Left lobe of liver (tissue), 2 donors: Measurements from ENCODE around the gene FADD. TPM values are rescaled to one million over a fixed set of nuclear protein-coding genes. Genes with fewer than 3 reads are reported as not detected.

Experiments used
- ATAC-seq: fragments of 200-7000 bp; cut with Tn5 transposase; one replicate; pipeline ENCODE4 v1.9.1; 2020; ENCODE audit warnings: mild to moderate bottlenecking, moderate library complexity
- DNase-seq: peaks from one replicate; pipeline ENCODE4 v3.0.0-alpha.2; 2020; ENCODE audit warnings: low spot score
- total RNA-seq: library from RNA; stranded (reverse); gene quantifications from one replicate; pipeline ENCODE4 v1.2.1, GENCODE V29; 2021
- donor health status: DM: no; HTN: no; CAD: no; lungs with moderate emphysema.
- donor health status: DM: no; HTN: yes; CAD: no.

FADD gene, protein sequence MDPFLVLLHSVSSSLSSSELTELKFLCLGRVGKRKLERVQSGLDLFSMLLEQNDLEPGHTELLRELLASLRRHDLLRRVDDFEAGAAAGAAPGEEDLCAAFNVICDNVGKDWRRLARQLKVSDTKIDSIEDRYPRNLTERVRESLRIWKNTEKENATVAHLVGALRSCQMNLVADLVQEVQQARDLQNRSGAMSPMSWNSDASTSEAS
- total RNA-seq: 9.0 TPM

DNA sequence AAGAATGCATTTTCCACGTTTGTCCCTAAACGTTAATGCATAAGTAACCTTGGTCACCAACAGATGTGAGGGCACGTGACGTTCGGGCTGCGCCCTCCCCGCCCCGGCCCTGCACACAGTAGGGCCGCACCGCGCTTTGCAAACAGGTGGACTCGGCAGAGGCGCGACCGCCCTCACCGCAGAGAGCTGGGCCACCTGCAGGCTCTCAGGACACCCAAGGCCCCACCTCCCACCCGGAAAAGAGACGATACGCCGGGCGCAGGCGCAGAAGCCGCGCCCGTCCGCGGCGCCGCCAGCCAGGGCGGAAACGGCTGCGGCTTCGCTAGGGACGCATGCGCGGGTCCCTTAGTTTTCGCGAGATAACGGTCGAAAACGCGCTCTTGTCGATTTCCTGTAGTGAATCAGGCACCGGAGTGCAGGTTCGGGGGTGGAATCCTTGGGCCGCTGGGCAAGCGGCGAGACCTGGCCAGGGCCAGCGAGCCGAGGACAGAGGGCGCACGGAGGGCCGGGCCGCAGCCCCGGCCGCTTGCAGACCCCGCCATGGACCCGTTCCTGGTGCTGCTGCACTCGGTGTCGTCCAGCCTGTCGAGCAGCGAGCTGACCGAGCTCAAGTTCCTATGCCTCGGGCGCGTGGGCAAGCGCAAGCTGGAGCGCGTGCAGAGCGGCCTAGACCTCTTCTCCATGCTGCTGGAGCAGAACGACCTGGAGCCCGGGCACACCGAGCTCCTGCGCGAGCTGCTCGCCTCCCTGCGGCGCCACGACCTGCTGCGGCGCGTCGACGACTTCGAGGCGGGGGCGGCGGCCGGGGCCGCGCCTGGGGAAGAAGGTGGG, at the start of gene FADD:
Gene FADD, plus strand, starts transcription at position 377 of the 831 bp plus-strand sequence. Its CDS starts 164 bp downstream, at position 541.
- peak; percentile 93 for DNase-seq
- peak; percentile 85 for ATAC-seq

DNA sequence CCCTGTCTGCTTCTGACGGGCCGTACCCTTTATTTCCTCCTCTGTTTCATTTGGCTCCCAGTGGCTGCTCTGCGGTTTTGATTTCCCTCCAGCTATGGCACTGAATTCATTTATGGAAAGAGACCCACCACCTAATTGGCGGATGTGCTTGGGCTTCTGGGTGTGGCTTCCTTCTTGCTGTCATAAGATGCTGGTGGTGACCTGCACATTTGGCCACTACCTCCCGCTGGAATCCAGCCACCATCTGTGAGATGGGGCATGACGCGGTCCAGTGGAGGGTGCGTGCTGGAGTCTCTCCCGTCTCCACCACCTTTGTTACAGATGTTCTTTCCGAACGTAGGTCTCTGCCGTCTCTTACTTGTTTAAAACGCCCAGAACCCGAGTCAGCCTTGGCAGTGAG, 47.7 kb upstream of the FADD start:
- ATAC-seq (no peak), DNase-seq (no peak)

DNA sequence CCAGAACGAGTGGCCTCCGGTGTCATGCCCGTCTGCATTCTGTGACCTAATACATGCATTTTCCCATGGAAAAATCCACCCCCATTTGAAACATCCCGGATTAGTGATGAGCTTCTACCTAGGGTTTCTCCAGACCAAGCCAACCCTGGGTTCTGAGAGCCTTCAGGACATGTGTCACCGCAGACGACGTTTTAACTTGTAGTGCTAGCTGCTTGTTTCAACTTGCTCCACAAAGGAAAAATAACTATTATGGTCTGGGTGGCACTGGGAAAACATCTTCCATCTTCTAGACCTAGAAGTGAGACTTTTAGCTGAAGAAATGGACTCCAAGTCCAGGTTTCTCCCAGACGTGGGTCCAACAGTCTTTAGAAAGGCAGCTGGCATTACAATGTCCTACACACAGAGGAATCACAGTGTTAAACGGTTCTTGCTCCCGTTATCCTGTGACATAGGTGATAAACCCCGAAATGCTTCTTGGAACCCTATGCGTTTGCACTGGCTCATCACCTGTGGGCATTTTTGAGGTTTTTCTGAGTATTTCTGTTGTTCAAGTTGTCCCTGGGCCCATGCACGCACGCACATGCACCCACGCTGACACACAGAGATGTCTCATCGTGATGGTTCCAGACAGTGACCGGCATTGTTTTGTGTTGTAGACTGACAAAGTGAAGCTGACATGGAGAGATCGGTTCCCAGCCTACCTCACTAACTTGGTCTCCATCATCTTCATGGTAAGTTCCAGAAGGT, 46.6 kb upstream of the FADD start:
- DNase-seq: no peak
- ATAC-seq: no peak

DNA sequence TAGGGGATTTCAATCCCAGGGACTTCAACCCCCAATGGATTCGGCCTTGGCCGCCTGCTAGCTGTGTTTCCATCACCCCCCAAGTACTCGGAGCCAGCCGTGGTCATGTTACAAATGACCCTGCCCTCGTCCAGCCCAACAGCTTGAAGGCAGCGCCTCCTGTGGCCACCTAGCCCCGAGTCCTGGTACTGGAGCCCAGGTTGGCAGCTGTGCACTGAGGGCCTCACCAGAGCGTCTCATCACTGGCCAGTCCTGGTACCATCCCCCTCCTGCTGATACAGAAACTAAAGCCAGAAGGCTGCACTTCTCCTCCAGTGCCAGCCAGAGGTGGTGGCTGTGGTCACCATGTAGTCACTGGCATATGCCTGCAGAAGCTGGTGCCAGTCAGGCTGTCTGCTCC, 44.9 kb upstream of the FADD start:
- no peak for DNase-seq
- peak; percentile 22 for ATAC-seq

DNA sequence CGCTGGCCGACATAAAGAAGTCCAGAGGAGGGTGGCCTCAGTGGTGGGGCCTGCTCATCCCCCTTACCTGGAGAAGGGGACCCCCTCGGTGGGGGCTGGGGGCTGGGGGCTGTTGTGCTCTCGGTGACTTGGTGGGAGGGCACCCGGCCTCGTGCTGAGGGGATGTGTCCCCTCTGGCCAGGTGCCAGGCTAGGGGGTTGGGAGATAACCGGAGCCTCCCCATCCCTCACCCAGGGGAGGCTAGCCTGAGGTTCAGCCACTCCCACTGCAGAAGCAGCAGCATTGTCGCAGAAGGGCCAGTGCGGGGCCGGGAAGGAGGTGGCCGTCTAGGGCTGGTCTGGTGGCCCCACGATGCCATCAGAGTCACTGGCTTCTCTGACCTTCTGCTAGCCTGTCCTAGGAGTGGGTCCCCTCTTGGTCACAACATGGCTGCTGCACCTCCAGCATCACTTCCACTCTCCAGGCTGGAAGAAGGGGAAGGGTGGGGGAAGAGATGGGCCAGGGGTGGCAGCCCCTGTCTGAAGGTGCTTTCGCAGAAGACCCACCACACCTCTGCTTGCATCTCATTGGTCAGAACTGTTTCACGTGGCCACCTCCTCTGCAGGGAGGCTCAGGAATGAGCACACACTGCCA, 44.2 kb upstream of the FADD start:
- no peak for ATAC-seq
- DNase-seq: no peak

DNA sequence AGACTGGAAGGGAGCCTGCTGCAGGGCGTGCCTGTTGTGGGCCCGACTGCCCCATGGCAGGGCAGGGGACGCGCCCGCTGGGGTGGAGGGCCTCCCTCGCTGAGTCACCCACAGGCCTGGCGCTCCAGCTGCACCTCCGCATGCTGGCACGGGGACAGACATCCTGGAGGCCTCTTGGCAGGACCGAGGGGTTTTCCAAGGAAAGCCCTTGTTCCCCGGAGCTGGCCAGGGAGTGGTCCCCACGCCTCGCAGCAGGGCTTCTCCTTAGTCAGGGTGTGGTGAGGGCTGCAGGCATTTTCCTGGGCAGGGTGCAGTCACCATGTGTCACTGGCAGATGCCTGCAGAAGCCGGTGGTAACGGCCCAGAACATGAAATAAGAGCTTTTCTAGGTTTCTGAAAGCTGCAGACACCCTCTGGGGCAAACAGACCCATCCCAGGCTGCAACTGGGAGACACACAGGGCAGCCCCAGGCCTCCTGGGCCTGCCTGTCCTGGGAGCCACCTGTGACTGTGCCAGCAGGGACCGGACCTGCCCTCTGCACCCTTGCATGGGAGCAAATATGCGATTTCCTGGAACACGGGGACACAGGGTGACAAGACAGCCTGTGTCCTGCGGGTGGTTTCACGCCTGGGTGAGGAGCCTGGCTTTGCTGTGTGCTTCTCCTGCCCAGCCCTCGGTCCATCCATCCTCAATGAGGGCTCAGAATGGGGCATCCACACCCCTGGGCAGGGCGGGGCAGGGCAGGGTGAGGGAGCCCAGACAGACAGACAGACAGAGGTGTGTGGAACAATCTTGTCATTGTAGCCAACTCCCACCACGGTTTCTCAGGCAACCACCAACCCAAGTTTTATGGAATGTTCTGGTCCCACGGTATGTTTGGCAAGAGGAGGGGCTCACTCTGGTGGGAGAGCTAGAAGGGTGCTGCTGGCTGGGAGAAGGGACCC, 43.2 kb upstream of the FADD start:
- ATAC-seq (peak; percentile 77), DNase-seq (peak; percentile 67)

DNA sequence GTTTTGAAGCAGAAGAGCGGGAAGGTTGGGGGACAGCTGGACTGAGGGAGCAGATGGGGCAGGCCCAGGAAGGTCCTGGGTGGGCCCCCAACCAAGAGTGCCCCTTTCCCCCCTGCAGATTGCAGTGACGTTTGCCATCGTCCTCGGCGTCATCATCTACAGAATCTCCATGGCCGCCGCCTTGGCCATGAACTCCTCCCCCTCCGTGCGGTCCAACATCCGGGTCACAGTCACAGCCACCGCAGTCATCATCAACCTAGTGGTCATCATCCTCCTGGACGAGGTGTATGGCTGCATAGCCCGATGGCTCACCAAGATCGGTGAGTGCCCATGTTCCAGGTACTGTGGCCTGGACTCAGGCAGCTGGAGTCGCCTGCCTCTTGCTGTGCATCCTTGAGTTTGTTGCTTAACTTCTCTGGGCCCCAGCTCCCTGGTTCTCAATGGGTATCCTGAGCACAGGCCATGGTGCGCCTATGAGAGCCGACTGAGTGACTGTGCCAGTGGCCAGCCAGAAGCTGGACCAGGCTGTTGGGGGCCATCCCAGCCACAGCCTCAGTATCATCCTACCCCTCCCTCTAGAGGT, 42.0 kb upstream of the FADD start:
- no peak for DNase-seq
- no peak for ATAC-seq

DNA sequence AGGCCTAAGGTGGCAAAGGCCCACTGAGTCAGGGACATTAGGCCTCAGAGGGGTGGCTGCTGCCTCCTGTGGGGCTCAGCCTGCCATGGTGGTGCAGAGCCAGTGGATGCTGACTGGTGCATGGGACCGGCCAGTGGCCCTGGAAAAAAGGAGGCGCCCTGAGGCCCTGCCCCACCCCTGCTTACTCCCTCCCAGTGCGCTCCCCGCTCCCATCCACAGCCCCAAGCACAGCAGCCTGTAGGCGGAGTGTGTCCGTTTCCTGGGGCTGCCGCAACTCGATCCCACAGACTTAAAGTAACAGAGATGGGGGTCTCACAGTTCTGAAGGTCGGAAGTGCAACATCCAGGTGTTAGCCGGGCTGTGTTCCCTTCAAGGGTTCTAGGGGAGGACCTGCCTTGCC, 38.4 kb upstream of the FADD start:
- DNase-seq: no peak
- ATAC-seq: no peak

DNA sequence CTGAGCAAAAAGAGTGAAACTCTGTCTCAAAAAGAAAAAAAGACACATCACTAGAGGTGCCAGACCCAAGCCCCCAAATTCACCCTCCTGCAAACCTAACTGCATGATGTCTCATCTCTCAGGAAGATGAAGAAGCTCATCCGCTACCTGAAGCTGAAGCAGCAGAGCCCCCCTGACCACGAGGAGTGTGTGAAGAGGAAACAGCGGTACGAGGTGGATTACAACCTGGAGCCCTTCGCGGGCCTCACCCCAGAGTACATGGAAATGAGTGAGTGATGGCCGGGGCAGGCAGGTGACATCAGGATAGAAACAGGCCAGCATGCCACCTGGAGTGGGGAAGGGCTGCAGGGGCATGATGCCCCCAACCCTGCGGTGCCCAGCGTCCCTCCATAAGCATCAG, 36.0 kb upstream of the FADD start:
- no peak for ATAC-seq
- no peak for DNase-seq

DNA sequence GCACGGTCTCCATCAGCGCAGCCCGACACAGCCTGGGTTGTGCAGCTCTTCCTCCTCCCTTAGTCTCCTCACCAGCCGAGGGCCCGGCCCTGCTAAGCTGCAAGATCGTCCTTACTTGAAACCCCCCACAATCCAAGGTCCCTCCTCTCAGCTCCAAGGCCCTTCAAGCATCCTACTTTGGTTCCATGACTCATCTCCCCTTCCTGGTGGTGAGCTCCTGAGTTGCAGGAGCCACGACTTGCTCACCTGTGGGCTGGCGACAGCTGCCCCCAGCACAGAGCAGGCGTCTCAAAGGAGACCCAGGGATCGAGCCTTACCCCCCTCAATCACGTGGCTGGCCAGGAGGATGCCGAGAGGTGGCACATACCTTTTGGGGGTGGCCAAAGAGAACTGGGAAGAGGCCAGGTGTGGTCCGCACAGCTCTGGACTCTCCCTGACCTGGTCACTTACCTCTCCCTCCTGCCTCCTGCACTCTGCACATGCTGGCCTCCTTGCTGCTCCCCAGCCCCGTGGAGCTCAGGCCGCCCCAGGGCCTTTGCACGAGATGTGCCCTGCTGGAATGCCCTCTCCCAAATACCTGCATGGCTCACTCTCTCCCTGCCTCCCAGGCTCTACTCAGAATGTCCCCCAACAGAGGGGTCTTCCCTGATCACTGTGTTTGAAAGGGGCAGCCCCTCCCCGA, 35.2 kb upstream of the FADD start:
- DNase-seq (no peak), ATAC-seq (no peak)

DNA sequence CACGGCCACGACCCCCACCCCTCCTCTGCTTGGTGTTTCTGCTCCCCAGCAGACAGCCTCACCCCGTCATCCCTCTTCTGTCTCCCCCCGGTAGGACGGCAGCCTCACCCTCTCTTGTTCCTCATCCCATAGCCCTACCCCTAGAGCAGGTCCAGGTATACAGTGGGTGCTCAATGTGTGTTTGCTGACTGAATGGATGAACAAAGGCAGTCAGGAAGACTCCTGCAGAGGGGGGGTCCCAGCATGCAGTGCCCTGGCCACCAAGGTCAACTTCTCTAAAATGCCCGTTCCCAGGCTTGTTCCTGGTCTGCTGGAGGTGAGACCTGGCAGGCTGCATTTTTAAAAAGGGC, 34.7 kb upstream of the FADD start:
- DNase-seq (no peak), ATAC-seq (no peak)

DNA sequence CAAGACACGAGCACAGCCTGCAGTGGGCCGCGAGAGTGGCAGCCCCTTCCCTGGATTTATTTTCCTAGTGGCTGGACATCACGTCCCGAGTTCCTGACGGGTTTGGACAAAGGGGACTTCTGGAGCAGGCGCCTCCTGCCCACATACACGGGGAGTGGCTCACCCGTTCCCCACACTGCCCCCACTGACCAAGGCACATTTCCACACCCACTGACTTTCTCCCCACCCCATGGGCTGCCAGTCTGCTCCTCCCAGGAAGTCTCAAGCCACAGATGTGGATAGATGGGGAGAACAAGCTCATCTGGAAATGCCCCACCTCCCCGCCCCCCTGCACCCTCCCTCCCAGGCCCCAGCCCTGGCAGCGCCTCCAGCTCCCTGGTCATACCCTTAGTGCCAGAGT, 34.0 kb upstream of the FADD start:
- DNase-seq: no peak
- no peak for ATAC-seq

DNA sequence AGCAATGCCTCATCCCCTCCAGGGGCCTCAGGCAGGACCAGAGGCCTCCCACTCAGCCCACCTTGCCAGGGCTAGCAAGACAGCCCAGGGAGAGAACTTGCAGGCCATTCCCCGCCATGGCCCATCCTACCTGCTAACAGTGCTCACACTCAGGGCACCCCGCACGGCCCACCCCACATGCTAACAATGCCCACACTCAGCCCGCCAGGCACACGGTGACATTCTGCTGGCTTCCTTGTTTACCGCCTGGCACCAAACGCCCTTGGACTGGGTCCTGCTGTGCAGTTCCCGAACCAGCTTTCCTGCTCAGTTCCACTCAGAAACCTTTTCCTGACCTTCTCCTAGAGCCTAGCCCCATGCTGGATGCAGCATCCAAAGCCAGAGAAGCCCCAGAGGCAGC, 33.5 kb upstream of the FADD start:
- DNase-seq (no peak), ATAC-seq (peak; percentile 25)

DNA sequence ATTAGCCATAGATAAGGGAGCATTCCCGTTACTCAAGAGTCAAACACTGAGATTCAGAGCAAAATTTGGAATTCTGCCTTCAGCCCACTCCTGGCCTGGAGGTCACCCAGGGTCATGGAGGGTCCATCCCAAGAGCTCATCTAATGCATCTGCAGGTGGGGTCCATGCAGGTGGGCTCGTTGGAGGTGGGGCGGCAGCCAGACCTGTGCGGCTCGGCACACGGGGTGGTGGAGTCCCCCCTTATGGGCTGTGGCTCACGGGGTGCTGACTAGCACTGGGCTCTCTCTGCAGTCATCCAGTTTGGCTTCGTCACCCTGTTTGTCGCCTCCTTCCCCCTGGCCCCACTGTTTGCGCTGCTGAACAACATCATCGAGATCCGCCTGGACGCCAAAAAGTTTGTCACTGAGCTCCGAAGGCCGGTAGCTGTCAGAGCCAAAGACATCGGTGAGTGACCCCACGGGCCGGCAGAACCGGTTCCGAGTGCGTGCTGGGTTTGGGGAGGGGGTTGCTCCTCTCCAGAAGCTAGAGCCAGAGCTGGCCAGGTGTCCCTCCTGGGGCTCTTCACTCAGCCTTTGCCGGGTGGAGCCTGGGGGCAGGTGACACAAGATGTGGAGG, 32.4 kb upstream of the FADD start:
- no peak for DNase-seq
- ATAC-seq: no peak

DNA sequence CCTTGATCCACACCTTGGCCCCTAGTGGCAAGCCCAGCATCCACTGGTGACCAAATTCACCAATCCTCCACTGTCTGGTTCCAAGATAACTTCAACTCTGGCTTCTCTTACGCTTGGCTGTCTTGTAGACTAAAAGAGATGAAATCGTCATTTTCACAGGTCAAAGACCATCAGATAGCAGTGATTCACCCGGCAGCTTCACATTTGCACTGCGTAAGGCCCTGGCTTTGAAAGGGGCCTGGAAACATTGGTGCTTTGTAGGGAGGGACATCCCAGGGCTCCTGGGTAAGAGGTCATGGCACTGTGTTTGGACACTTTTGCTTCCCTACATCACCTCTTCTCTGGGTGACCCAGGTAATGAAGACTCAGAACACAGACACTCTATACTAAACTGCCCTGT, 30.1 kb upstream of the FADD start:
- ATAC-seq: no peak
- DNase-seq: no peak

DNA sequence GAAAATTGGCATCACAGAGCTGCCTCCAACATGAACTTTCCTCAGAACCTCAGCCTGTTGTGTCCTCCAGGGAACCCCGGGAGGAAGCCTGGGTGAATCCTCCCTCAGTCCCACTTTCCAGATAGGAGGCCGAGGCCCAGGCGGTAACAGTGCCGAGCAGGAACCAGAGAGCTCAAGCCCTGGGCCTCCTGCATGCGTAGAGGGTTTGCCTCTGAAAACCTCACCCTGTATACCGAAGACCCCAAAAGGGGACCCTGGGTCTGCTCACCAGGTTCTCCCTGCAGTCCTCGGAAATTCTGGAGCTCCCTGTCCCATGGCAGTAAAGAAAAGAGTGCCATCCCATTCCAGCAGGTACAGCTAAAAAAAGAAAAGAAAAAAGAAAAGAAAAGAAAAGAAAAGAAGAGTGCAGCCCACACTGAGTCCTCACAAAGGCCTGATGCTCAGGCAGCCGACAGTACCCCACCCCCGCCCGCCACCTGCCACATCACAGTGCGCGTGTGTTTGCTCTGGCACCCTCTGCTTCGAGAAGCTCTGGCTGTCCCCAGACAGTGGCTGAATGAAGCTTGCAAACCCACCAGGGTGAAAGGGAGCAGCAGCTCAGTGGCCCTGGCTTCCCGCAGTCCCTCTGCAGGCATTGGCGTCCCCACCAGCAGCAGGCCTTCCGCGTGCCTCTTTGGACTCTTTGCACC, 28.4 kb upstream of the FADD start:
- DNase-seq: no peak
- ATAC-seq: no peak

DNA sequence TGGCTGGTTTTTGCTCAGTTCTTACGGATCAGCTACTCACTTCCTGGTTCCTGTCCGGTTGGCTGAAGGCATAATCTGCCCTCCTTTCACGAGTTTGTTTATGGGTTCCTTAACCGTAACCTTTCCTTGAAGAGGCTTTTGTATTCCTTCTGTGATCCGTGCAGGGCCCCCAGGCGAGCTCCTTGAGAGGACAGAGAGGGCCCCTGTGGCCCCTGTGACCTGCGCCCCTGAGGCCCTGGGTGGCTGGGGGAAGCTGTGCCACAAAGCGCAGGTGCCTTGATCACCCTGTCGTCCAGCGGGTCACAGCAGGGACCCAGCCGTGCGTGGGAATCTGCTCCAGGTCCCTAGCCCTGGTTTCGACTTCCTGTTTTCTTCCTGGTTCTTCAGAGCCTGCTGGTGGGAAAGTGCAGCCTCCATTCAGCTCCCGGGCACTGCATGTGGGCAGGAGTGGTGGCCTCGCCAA, 27.8 kb upstream of the FADD start:
- ATAC-seq (no peak), DNase-seq (no peak)

DNA sequence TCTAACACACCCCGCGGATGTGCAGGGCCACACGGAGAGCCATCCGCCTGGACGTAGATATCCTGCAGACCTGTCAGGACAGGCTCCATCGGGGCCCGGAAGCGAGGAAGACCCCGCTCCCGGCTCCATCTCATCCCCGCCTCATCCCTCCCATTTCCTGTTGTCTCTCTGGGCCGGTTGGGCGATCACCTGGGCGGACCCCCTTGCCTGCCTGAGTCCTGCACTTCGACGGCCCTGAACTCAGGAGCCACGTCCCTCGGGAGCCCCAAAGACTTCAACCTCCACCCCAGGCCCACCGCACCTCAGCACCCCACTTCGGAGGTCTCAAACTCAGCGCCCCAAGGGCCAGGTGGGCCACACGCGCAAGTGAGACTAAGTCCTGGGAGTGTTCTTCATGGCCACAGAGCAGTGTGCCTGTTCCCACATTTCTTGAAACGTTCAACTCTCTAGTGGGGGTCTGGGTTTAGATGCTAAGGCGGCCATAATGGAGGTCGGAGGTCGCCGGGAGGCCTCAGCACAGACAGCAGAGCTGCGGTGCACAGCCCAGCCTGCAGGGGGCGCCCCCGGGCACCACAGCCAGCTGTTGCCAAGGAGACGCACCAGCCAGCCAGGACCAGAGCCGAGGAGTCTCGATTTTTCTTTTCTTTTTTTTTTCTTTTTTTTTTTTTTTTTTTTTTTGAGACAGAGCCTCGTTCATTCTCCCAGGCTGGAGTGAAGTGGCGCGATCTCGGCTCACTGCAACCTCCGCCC, 26.0 kb upstream of the FADD start:
- ATAC-seq (peak; percentile 83), DNase-seq (no peak)
